Lower leg skin (tissue), 4 donors: ENCODE measurements around the gene DRG2. TPM values are rescaled to one million over a fixed set of nuclear protein-coding genes. Genes with fewer than 3 reads are reported as not detected.

Source experiments
- DNase-seq, 2 donors: peaks; one replicate each; pipeline ENCODE4 v3.0.0-alpha.2; 2019; ENCODE audit warnings: low spot score in 2 of 2
- H3K4me3 ChIP-seq: fragments of 200-600 bp; sonication (generic); 2 replicates; pipeline ENCODE4 v1.5.1; 2017; ENCODE audit warnings: mild to moderate bottlenecking, low read depth; ENCODE audit not compliant: poor library complexity, severe bottlenecking
- CTCF ChIP-seq, 3 donors: fragments of 450-650 bp; IDR thresholded peaks; one replicate each; pipeline ENCODE4 v1.5.1; 2016; ENCODE audit warnings: antibody characterized with exemption in 3 of 3, mild to moderate bottlenecking in 3 of 3, moderate library complexity in 2 of 3
- POLR2A ChIP-seq, 2 donors: fragments of 450-650 bp; IDR thresholded peaks; one replicate each; pipeline ENCODE4 v1.6.1; 2016 to 2017; ENCODE audit warnings: antibody characterized with exemption in 2 of 2, mild to moderate bottlenecking in 1 of 2, moderate library complexity in 1 of 2
- WGBS, 2 donors: methylation state at CpG; one replicate each; pipeline ENCODE4 v1.1.5; 2018; 5-methylcytosine and 5-hydroxymethylcytosine counted together
- intact Hi-C: fragments of 100-400 bp; cut with DNase I; formaldehyde crosslinking; loops from one replicate; pipeline ENCODE4 v1.15.0; 2023; ENCODE audit warnings: low total_unique reads
- total RNA-seq, 4 donors: library from RNA; depleted of rRNA; stranded (reverse); fragments of >200 nt; gene quantifications; one replicate each; pipeline ENCODE4 v1.1.0, GENCODE V29; 2016

Gene DRG2
- total RNA-seq, 4 donors from 2014 or later: 33.5 to 44.5 (median 37.4) TPM

- no peak for TF ChIP-seq CTCF (IDR thresholded peaks at IDR 0.05)
- no peak for TF ChIP-seq POLR2A (IDR thresholded peaks at IDR 0.05)
- 97 to 98% methylated on average over 2 of the region's 2 CpGs for WGBS, 2 donors
- DNase-seq: no peak
- intact Hi-C loops: no loop called here
- no peak overlapping the region for H3K4me3 ChIP-seq
Observed at GRCh38 chr17:18069101-18069500, 18.6 kb upstream of the DRG2 start.

GRCh38 chr17:18070861-18071340, 16.8 kb upstream of the DRG2 start:
- intact Hi-C loops: no loop called here
- WGBS, 2 donors: 8 to 11% methylated on average over 8 of the region's 8 CpGs

GRCh38 chr17:18071751-18072150, 16.0 kb upstream of the DRG2 start:
- intact Hi-C loops: no loop called here
- TF ChIP-seq CTCF (IDR thresholded peaks at IDR 0.05) (no peak), POLR2A (IDR thresholded peaks at IDR 0.05) (no peak)
- H3K4me3 ChIP-seq: no peak overlapping the region
- DNase-seq: no peak

More at GRCh38 chr17:18070861-18071340, 16.8 kb upstream of the DRG2 start:
- no peak for TF ChIP-seq POLR2A (IDR thresholded peaks at IDR 0.05)
- TF ChIP-seq CTCF (IDR thresholded peaks at IDR 0.05): no peak
- no peak for DNase-seq
- H3K4me3 ChIP-seq: no peak overlapping the region

- TF ChIP-seq POLR2A (IDR thresholded peaks at IDR 0.05): no peak
- TF ChIP-seq CTCF (IDR thresholded peaks at IDR 0.05): no peak
- 64 to 67% methylated on average over 6 of the region's 6 CpGs for WGBS, 2 donors
- no peak overlapping the region for H3K4me3 ChIP-seq
- no peak for DNase-seq
- intact Hi-C loops: no loop called here
Observed at GRCh38 chr17:18074566-18075272, 13.0 kb upstream of the DRG2 start.

- 56 to 61% methylated on average over 7 of the region's 7 CpGs for WGBS, 2 donors
- no peak for DNase-seq
Observed at GRCh38 chr17:18076936-18077335, 10.8 kb upstream of the DRG2 start.

More at GRCh38 chr17:18076936-18077335, 10.8 kb upstream of the DRG2 start:
- no peak overlapping the region for H3K4me3 ChIP-seq
- intact Hi-C loops: no loop called here
- no peak for TF ChIP-seq POLR2A (IDR thresholded peaks at IDR 0.05)
- no peak for TF ChIP-seq CTCF (IDR thresholded peaks at IDR 0.05)
